Loucy (cell line): ENCODE measurements around the gene LRIF1.

ENCODE experiments used
- H2AFZ ChIP-seq: fragments of 200-600 bp; sonication (generic); 2 replicates; pipeline ENCODE4 v1.6.0; 2016; ENCODE audit warnings: antibody characterized with exemption, mild to moderate bottlenecking, low read length, moderate library complexity
- H3F3A ChIP-seq: fragments of 200-600 bp; 2 replicates; pipeline ENCODE4 v1.6.0; 2016; ENCODE audit warnings: antibody characterized with exemption, low read depth, mild to moderate bottlenecking
- H3K27me3 ChIP-seq: fragments of 200-600 bp; sonication (generic); 2 replicates; pipeline ENCODE4 v1.6.1; 2014; ENCODE audit warnings: low read length, mild to moderate bottlenecking; ENCODE audit not compliant: insufficient read depth, poor library complexity, severe bottlenecking
- H3K36me3 ChIP-seq: fragments of 200-600 bp; sonication (generic); 2 replicates; pipeline ENCODE4 v1.6.1; 2016; ENCODE audit warnings: low read length; ENCODE audit not compliant: insufficient read depth
- H3K4me1 ChIP-seq: fragments of 200-600 bp; sonication (generic); 2 replicates; pipeline ENCODE4 v1.5.1; 2014; ENCODE audit warnings: low read length, mild to moderate bottlenecking; ENCODE audit not compliant: insufficient read depth, poor library complexity, severe bottlenecking
- H3K4me2 ChIP-seq: fragments of 200-600 bp; sonication (generic); 2 replicates; pipeline ENCODE4 v1.6.0; 2014; ENCODE audit warnings: antibody characterized with exemption, low read length, low read depth, mild to moderate bottlenecking; ENCODE audit not compliant: poor library complexity, severe bottlenecking
- H3K4me3 ChIP-seq: fragments of 200-600 bp; sonication (generic); 2 replicates; pipeline ENCODE4 v1.5.1; 2014; ENCODE audit warnings: low read length, mild to moderate bottlenecking, mixed read lengths; ENCODE audit not compliant: poor library complexity, severe bottlenecking
- H3K79me2 ChIP-seq: fragments of 200-600 bp; sonication (generic); 2 replicates; pipeline ENCODE4 v1.6.1; 2014; ENCODE audit warnings: low read length; ENCODE audit not compliant: insufficient read depth
- H3K9ac ChIP-seq: fragments of 200-600 bp; sonication (generic); 2 replicates; pipeline ENCODE4 v1.6.0; 2014; ENCODE audit warnings: mild to moderate bottlenecking, low read depth, low read length, moderate library complexity; ENCODE audit not compliant: poor library complexity, severe bottlenecking
- H3K9me2 ChIP-seq: fragments of 200-600 bp; sonication (generic); replicated peaks from 2 replicates; pipeline ENCODE4 v1.6.1; 2016; ENCODE audit warnings: low read depth, low read length, mixed read lengths
- H3K9me3 ChIP-seq: fragments of 200-600 bp; sonication (generic); 2 replicates; pipeline ENCODE4 v1.6.1; 2014; ENCODE audit warnings: mild to moderate bottlenecking, antibody characterized with exemption, low read length, low read depth; ENCODE audit not compliant: insufficient read depth
- H4K20me1 ChIP-seq: fragments of 200-600 bp; sonication (generic); 2 replicates; pipeline ENCODE4 v1.6.0; 2014; ENCODE audit warnings: antibody characterized with exemption, low read length, mild to moderate bottlenecking; ENCODE audit not compliant: insufficient read depth, poor library complexity, severe bottlenecking
- EZH2phosphoT487 ChIP-seq: fragments of 200-600 bp; IDR thresholded peaks from 2 replicates; pipeline ENCODE4 v1.6.1; 2018; ENCODE audit warnings: antibody characterized with exemption, mild to moderate bottlenecking, moderate library complexity, borderline replicate concordance
- TF ChIP-seq, protein P1 (sequence below): fragments of 200-600 bp; sonication (generic); conservative IDR thresholded peaks from 2 replicates; pipeline ENCODE4 v1.5.1; 2014; ENCODE audit warnings: mild to moderate bottlenecking, antibody characterized with exemption, low read length

The LRIF1 gene

DNA sequence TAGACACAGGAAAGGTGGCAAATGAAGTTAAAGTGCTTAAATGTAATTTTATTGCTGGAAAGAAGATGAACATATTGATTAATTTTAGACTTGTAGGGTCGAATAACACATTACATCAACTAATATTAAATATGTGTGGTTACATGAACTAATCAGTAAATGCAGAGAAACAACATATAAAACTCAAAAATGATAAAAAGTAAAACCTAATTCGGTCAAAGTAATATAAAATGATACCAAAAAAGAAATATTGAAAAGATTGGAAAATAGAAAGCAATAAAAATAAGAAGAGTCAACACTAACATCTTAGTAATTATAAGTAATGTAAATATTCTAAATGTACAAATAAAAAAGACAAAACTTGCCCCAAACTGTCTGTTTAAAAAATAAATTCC, 47.5 kb downstream of the LRIF1 start:
- Histone ChIP-seq H4K20me1 (no peaks in the 10 kb centered on the region), H3K4me1 (peaks cover 12% of the 10 kb centered on the region), H3K27me3 (no peaks in the 10 kb centered on the region), H3K9me2 (no peaks in the 10 kb centered on the region), H3K79me2 (no peaks in the 10 kb centered on the region), H3K4me3 (peak overlapping the region; percentile 58), H3K36me3 (no peaks in the 10 kb centered on the region), H3K9ac (peak overlapping the region; percentile 7), H3F3A (no peaks in the 10 kb centered on the region), H2AFZ (no peak overlapping the region), H3K9me3 (no peaks in the 10 kb centered on the region; the same call in 1 of the 2 replicates), H3K4me2 (peak overlapping the region; percentile 60)
- no peak for TF ChIP-seq EZH2phosphoT487
- TF ChIP-seq, protein P1, sequence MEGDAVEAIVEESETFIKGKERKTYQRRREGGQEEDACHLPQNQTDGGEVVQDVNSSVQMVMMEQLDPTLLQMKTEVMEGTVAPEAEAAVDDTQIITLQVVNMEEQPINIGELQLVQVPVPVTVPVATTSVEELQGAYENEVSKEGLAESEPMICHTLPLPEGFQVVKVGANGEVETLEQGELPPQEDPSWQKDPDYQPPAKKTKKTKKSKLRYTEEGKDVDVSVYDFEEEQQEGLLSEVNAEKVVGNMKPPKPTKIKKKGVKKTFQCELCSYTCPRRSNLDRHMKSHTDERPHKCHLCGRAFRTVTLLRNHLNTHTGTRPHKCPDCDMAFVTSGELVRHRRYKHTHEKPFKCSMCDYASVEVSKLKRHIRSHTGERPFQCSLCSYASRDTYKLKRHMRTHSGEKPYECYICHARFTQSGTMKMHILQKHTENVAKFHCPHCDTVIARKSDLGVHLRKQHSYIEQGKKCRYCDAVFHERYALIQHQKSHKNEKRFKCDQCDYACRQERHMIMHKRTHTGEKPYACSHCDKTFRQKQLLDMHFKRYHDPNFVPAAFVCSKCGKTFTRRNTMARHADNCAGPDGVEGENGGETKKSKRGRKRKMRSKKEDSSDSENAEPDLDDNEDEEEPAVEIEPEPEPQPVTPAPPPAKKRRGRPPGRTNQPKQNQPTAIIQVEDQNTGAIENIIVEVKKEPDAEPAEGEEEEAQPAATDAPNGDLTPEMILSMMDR = no peak

DNA sequence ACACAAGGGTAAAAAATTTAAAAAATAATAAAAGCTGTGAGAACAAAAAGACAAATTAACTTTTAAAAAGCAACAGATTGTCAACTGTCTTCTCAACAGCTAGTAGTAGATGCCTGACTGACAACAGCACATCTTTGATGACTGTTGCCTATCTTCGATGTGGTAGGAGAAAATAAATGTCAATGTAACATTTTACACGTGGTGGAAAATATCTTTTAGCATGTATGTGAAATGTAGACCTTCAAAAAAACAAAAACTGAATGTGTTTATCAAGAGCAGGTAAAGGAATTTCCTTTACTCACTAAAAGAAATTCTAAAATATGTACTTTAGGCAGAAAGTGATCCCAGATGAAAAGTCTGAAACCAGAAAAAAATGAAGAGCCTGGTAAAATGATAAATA, 47.9 kb downstream of the LRIF1 start:
- TF ChIP-seq, protein P1 = no peak
- TF ChIP-seq EZH2phosphoT487 = no peak
- H3K9me3 ChIP-seq = no peaks in the 10 kb centered on the region; the same call in 1 of the 2 replicates
- H3K36me3 ChIP-seq = no peaks in the 10 kb centered on the region
- H4K20me1 ChIP-seq = no peaks in the 10 kb centered on the region
- H2AFZ ChIP-seq = no peak overlapping the region
- H3F3A ChIP-seq = no peaks in the 10 kb centered on the region
- H3K9ac ChIP-seq = no peak overlapping the region
- no peaks in the 10 kb centered on the region for H3K27me3 ChIP-seq
- H3K4me2 ChIP-seq = no peak overlapping the region
- peaks cover 12% of the 10 kb centered on the region for H3K4me1 ChIP-seq
- no peaks in the 10 kb centered on the region for H3K79me2 ChIP-seq
- H3K9me2 ChIP-seq = no peaks in the 10 kb centered on the region
- H3K4me3 ChIP-seq = no peak overlapping the region

DNA sequence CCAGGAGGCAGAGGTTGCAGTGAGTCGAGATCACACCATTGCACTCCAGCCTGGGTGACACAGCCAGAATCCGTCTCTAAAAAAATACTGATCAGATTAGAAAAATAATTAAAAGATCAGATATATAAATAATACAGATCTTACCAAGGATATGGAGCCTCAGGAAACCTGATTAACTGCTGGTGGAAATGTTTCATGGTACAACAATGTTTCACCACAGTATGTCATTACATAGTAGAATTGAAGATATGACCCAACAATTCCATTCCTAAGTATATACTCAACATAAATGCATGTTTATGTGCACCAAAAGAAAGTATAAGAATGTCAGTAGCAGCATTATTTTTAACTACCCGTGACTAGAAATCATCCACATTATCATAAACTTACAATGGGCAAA, 49.0 kb downstream of the LRIF1 start:
- TF ChIP-seq EZH2phosphoT487 = no peak
- TF ChIP-seq, protein P1 = no peak
- H3K36me3 ChIP-seq = no peaks in the 10 kb centered on the region
- no peak overlapping the region for H3K4me3 ChIP-seq
- H3F3A ChIP-seq = no peaks in the 10 kb centered on the region
- no peak overlapping the region for H3K4me2 ChIP-seq
- no peaks in the 10 kb centered on the region; the same call in 1 of the 2 replicates for H3K9me3 ChIP-seq
- no peaks in the 10 kb centered on the region for H4K20me1 ChIP-seq
- H3K9me2 ChIP-seq = no peaks in the 10 kb centered on the region
- H3K79me2 ChIP-seq = no peaks in the 10 kb centered on the region
- H2AFZ ChIP-seq = no peak overlapping the region
- peaks cover 12% of the 10 kb centered on the region for H3K4me1 ChIP-seq
- H3K9ac ChIP-seq = no peak overlapping the region
- H3K27me3 ChIP-seq = no peaks in the 10 kb centered on the region
